Activated CD8-positive, alpha-beta memory T cell treated with anti-CD3 and anti-CD28 coated beads, Interleukin-2, amount 50 U/mL, for 24 hours (primary cell): ENCODE results near the gene SLC1A3.

Experiments
- DNase-seq: peaks from one replicate; pipeline ENCODE4 v3.0.0-alpha.2; 2020; ENCODE audit errors: extremely low read depth

Gene SLC1A3

GRCh38 chr5:36599986-36600779 is 6.2 kb upstream of the SLC1A3 start:
- no peak for DNase-seq

DNA sequence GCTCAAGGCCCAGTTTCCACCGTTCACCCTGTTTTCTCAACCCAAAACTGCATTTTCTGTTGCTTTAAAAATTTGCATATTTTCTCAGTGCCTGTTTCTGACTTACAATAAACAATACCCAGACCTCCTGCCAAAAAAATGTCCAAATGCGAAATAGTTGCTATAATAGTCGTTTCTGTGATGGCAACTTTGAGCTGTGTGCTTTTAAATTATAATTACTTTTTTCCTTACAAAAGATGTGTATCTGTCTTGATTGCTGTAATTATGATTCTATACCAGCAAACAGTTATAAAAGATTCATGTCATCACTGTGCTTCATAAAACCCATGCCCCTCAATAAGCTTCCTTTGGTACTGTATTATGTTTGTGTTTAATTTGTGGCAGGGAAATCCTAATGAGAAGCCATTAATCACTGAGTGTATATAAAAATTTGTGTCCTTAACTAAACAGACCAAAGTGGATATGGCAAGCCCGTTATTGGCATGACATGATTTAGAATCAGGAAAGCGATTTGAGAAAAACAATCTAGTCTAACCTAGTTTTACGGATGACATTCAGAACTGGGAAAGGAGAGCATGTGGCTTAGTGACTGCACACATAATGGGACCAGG is 5.4 kb upstream of the SLC1A3 start:
- no peak for DNase-seq

DNA sequence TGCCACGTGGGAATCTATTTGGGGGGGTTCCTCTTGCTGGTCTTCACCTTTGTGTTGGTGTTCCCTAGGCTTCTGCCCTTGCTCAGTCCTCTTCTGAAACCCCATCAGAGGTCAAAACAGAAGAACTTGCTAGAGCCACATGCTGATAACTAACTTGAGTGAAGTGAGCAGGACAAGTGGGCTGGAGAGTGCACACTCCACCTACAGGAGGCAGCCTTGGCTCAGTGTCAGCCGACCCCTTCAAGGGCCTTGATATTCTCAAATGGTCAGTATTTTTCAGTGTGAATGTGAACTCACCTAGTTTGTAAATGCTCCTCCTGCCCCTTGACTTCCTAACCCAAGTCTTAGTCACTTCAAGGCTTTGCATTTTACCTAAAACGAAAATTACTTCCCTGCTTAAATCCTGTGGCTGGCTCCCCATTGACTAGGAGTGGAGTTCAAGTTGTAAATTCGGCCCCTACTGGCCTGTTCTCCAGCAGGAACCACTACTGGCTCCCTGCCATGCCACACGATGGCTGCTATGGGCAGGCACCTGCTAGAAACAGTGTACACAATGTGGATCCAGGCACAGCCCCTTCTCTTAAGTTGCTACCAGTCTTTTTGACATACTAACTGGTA is 3.6 kb upstream of the SLC1A3 start:
- no peak for DNase-seq

DNA sequence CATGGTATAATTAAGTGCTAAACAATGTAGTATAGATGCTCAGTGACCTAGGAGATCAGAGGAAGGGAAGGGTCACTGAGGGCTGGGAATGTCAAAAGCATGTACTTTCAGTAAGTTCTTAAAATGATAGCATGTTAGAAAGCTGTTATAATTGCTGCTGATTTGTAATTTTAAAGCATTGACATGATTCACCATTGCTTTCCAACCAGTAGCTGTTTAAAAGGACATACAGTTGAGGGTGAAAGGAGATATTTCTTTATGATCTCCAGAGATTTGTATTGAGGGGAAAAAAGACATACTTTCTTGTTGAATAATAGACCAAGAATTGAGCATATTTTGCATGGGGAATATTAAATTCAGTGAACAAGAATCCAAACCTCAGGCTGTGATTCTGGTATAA is 1.2 kb upstream of the SLC1A3 start:
- no peak for DNase-seq

DNA sequence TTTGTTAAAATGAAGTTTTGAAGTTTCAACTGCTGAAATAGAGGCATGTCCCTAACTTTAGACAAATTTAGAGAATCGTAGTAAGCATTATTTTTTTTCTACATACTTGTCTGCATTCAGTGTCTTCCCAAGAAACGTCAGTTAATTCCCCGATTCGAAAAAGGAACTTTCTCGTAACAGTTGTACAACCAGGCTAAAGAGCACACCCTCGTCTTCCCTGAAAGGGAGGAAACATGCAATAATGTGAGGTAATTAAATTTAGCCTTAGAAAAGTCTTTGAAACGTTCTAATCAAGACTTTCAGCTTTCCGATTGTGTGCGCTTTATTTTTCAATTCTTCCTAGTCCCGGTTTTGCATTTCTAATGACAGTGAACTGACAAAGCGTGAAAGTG is 374 bp upstream of the SLC1A3 start:
- DNase-seq, result no peak

DNA sequence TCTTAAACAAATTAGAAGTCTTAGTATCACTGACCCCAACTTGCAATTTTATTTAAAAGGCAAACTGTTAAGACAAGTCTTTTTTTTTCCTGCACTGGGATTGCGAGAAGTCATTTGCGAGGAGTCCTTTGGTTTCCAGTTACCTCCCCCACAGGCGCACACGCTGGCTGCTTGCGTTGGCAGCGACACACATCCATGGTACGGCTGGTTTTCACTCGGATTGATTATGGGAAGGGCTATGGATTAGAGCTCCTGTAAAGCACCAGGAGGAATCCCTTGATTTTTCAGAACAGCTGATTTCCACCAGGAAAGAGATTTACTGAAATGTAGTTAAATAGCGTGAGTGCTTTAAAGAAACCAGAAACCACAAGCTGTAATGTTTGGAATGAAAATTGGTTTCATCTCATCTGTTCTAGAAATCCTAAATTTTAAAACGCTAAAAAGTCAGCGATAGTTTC is 737 bp downstream of the SLC1A3 start:
- DNase-seq, result no peak

DNA sequence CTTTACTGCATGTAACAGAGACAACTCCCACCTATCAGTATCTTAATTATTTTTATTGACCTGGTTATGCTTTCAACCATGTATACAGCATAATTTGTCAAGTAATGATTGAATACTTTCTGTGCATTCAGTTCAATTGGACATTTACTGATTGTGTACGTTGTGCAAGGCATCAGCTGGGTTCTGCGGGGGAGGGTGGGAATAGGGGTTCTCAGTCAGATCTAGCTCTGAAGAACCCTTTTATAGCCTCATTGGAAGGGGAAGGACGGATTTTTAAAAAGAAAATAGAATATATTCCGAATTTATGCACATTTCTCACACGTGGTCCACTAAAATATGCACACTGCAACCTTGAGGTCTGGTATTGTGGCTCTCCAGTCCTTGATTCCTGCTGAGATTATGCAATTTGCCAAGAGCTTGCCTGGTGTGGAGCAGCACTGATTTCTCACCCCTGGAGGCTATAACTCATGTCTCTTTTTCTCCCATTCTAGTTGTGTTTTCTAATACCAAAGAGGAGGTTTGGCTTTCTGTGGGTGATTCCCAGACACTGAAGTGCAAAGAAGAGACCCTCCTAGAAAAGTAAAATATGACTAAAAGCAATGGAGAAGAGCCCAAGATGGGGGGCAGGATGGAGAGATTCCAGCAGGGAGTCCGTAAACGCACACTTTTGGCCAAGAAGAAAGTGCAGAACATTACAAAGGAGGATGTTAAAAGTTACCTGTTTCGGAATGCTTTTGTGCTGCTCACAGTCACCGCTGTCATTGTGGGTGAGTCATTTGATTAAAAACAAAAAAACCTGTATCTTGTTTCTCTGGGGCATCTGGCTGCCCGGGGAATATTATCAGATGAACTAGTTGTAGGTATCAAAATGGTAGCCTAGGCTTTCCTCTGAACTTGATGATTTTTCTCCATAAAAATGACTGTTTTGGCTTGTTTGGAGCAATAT is 1.7 kb downstream of the SLC1A3 start:
- no peak for DNase-seq

DNA sequence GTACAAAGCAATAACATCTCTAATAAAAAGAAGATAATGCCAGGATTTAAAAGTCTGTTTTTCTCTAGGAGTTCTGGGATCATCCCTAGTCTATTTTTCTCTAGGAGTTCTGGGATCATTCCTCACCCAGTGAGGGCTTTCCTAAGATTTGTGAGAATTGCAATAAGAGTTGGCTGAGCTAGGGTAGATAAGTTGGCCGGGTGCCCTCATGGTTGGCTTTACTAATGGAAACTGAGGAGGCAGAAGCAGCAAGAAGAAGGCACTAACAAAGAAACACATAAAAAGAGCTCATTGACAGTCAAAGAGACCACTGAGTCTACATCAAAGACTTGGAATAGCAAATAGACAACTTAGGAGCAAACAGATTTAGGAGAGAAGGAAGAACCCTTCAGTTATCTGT is 4.2 kb downstream of the SLC1A3 start:
- no peak for DNase-seq

- no peak for DNase-seq
These were observed 5.3 kb downstream of the SLC1A3 start for GRCh38 chr5:36611520-36612274.

DNA sequence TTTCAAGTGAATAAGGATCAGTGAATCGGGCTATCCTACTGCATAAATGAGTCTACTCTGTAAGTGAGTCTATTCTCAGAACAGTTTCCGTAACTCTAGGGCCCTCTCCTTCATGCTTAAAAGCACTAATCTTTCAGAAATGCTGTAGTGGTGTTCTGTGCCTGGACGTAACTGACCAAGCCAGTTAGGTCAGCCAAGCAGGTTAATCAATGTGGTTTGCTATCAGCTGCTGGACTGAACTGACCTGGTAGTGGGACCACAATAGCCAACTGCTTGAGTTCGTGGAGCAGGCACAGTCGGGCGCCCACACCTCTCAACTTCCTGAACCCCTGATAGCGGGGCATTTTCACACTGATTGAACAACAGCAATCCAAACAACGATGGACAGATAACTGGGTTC is 6.8 kb downstream of the SLC1A3 start:
- no peak for DNase-seq

DNA sequence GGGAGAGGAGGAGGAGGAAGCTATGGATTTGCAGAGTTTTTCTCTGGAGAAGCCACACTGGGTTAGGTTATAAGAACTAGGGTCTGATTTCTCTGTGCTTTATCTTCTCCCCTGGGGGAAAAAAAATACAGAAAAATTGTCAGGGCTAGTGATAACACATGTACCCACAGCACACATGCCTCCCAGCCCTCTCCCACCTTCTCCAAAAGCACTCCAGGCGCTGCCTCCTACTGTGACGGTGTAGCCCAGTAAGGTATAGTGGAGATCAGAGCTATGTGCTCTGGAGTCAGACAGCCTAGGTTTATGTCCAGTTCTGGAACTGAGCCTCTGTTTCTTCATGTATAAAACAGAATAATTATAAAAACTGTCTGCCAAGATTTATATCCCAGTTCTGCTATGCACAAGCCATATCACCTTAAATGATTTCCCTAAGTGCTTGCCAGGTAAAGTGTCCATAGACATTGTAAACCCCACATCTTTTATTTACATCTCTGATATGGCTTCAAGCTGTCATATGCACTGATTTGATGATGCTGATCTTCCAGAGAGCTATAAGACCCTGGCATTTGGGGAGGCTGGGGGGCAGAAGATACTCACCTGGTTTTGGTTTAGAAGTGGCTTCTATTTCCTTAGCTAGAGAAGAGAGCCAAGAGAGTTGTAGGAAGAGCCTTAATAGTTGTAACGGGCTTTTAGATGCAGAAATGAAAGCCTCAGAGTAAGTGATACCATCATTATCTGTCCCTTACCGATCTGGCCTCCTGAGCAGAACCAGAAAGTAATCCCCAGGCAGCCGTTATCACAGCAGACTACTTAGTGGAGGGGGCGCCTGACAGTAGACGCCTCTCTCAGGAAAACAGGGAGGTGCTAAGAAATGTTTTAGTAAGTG is 7.6 kb downstream of the SLC1A3 start:
- DNase-seq, result no peak

GRCh38 chr5:36614657-36615308 is 8.4 kb downstream of the SLC1A3 start:
- DNase-seq, result no peak

- no peak for DNase-seq
These were observed 12.7 kb downstream of the SLC1A3 start for GRCh38 chr5:36619012-36619635.

DNA sequence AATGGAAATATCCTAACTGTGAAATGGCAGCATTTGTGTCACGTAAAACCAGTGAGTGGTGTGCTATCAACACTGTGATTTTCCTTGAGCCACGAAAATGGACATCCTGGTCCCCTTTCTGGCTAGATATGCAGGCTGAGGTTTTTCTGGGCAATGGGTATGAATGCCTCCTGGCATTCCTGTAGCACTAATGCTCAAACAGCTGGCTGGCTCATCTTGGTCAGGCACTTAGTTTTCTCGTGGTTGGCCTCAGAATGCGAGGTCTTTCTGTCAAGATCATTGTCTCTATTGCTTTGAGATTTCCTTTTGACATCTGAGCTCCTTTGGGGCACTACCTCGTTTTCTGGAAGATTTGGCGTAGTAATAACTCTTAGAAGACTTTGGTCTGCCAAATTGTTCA is 15.6 kb downstream of the SLC1A3 start:
- no peak for DNase-seq

DNA sequence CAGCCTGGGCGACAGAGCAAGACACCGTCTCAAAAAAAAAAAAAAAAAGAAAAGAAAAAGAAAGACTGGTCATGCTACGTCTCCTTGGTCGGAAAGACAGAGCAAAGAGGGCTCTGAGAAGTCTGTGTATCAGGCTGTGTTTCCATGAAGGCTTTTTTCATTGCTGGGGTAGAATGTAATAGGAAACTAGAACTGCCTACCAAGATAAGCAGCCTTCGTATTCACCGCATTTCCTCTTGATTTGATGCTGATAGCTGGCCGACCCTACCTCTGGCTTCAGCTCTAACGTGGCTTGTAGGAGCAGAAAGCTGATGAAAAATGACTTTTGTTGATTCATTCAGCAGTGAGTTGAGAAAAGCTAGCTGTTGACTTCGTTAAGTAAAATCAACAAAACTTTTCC is 17.4 kb downstream of the SLC1A3 start:
- DNase-seq, result no peak

GRCh38 chr5:36624277-36624676 is 17.9 kb downstream of the SLC1A3 start:
- no peak for DNase-seq

GRCh38 chr5:36628695-36629094 is 22.3 kb downstream of the SLC1A3 start:
- no peak for DNase-seq

DNA sequence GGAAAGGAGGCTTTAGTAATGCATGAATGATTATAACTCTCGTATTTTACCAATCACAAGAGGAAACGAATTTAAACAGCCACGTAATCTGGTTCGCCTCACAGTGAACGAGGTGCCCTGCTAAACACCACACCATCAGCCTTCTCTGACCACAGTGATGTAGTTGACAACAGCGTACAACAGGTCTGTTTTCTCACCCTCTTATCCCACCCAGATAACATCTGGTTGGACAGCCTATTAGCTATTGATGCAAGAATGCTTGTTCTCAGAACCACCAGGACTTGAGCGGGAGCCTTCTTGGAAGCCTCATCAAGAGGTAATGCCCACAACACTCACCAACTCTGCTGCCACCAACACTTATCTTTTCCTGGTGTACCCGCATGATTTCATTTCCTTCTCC is 23.3 kb downstream of the SLC1A3 start:
- DNase-seq, result no peak
